Aorta (tissue), 5 donors: Measurements from ENCODE around the gene RASSF3. TPM values are rescaled to one million over a fixed set of nuclear protein-coding genes. Genes with fewer than 3 reads are reported as not detected.

Source experiments
- ATAC-seq: fragments of 200-7000 bp; cut with Tn5 transposase; one replicate; pipeline ENCODE4 v1.9.1; 2022; ENCODE audit warnings: moderate library complexity; ENCODE audit not compliant: low FRiP score
- DNase-seq, 2 donors: peaks; one replicate each; pipeline ENCODE4 v3.0.0-alpha.2; 2020
- H3K27ac ChIP-seq, 2 donors: one replicate each; pipeline ENCODE4 v1.5.1; 2013; ENCODE audit warnings: low read length in 2 of 2, mild to moderate bottlenecking in 2 of 2, moderate library complexity in 2 of 2, control low read depth in 1 of 2, inconsistent platforms in 1 of 2, low read depth in 1 of 2
- H3K27me3 ChIP-seq, 2 donors: one replicate each; pipeline ENCODE4 v1.6.1; 2013; ENCODE audit warnings: control low read depth in 1 of 2, low read length in 1 of 2, mild to moderate bottlenecking in 1 of 2, moderate library complexity in 1 of 2; ENCODE audit not compliant: insufficient read depth in 2 of 2, control insufficient read depth in 1 of 2
- H3K36me3 ChIP-seq, 2 donors: one replicate each; pipeline ENCODE4 v1.6.1; 2013; ENCODE audit warnings: control low read depth in 1 of 2, low read length in 1 of 2, mild to moderate bottlenecking in 1 of 2; ENCODE audit not compliant: insufficient read depth in 2 of 2, control insufficient read depth in 1 of 2
- H3K4me1 ChIP-seq, 2 donors: one replicate each; pipeline ENCODE4 v1.6.1; 2013; ENCODE audit warnings: low read length in 2 of 2, control low read depth in 1 of 2, mild to moderate bottlenecking in 1 of 2, moderate library complexity in 1 of 2; ENCODE audit not compliant: insufficient read depth in 2 of 2, control insufficient read depth in 1 of 2
- H3K4me3 ChIP-seq, 2 donors: one replicate each; pipeline ENCODE4 v1.5.1; 2013; ENCODE audit warnings: low read length in 2 of 2, control low read depth in 1 of 2, mild to moderate bottlenecking in 1 of 2
- H3K9me3 ChIP-seq: one replicate; pipeline ENCODE4 v1.6.1; 2013; ENCODE audit warnings: mild to moderate bottlenecking, low read length; ENCODE audit not compliant: control insufficient read depth
- WGBS, 2 donors: extraction: QIAGEN DNeasy Blood & Tissue Kit; methylation state at CpG; one replicate each; pipeline ENCODE4 v1.1.7; 2013; 5-methylcytosine and 5-hydroxymethylcytosine counted together
- intact Hi-C, 2 donors: fragments of 100-400 bp; cut with DNase I; formaldehyde crosslinking; loops; one replicate each; pipeline versions ENCODE4 v1.14.2 to v1.15.0; 2022
- polyA plus RNA-seq, 2 donors: library from polyadenylated mRNA; stranded (reverse); fragments of 200-250 nt; gene quantifications; one replicate each; pipeline ENCODE4 v1.2.3, GENCODE V29; 2013
- total RNA-seq, 2 donors: library from RNA; stranded (reverse); fragmentation: NEBNext Ultra II Directional; extraction: Animal tissue kit (Norgen Biotek cat#: 25700); gene quantifications; one replicate each; pipeline ENCODE4 v1.2.1, GENCODE V29; 2021
- donor health status: healthy with polysubstance abuse.
- donor health status: Bipolar disorder and iron deficiency.
- donor health status: DM: no; HTN: no; CAD: no.
- donor health status: DM: no; HTN: no; CAD: no.
- donor health status: DM: yes; HTN: yes; CAD: no.

Gene RASSF3
- total and polyA plus RNA-seq, 4 donors: 85.1 to 445 (median 307) TPM

DNA sequence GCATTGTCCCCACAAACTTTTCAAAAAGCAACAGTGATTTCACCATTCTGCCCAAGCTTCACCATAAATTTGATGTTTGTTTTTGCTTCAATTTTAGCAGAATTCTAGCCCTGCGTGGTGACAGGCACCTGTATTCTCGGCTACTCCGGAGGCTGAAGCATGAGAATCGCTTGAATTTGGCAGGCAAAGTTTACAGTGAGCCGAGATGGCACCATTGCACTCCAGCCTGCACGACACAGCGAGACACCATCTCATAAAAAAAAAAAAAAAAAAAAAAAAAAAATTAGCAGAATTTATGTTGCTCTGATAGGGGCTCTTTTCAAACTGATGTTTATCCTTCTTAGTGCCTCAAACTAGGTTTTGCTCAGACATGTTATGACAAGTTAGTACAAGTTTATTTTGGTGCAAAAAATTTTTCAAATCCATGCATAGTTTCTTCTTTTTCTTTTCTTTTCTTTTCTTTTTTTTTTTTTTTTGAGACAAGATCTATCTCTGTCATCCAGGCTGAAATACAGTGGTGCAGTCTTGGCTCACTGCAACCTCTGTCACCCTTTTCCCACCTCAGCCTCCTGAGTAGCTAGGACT is 24.3 kb downstream of the RASSF3 start:
- ATAC-seq: no peak
- DNase-seq: no peak
- H3K36me3 ChIP-seq: no peaks in the 10 kb centered on the region
- H3K27ac ChIP-seq: peak overlapping the region in 1 of 2 donors; percentile 44
- peaks cover 11 to 14% of the 10 kb centered on the region in 2 donors for H3K4me1 ChIP-seq
- no peaks in the 10 kb centered on the region for H3K27me3 ChIP-seq
- intact Hi-C loops: loop anchor here in 1 of 2 donors (5.0 kb wide), 1 partner anchor 33 kb away; no protein-coding TSS in a partner anchor
- H3K9me3 ChIP-seq: no peaks in the 10 kb centered on the region
- no peak overlapping the region for H3K4me3 ChIP-seq
- WGBS, 2 donors: 9 to 15% methylated on average over 7 of the region's 7 CpGs

DNA sequence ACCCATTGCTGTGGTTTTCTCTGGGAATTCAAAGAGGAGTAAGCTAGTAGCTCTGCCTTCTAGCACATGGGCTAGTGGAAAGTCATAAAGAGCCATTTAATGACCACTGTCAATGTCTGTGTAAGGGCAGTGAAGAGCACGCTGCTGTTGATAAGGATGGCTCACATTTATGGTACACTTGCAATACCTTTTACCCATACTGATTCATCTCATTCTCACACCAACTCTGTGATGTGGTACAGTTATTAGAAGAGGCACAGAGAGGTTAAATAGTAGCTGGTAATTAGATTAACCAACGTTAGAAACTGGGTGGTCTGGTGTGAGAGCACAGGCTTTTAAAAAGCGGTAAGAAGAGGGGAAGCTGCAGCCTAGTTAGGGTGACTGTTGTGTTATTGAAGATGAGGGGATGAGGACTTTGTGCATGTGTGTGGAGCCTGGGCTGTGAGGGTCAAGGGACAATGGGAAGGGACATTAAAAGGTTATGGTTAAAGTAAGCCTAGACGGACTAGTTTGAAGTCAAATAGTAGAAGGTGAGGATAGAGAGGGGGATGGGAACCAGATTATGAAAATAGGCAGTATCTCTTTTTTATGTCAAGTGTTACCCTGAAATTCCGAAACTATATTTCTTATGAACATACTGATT is 25.2 kb downstream of the RASSF3 start:
- Histone ChIP-seq H3K27ac (peak overlapping the region; percentile 82 to 89), H3K9me3 (no peaks in the 10 kb centered on the region), H3K4me3 (no peak overlapping the region), H3K4me1 (peaks cover 11 to 14% of the 10 kb centered on the region in 2 donors), H3K36me3 (no peaks in the 10 kb centered on the region), H3K27me3 (no peaks in the 10 kb centered on the region)
- no peak for ATAC-seq
- no peak for DNase-seq
- WGBS, 2 donors: 59 to 62% methylated on average over 5 of the region's 5 CpGs
- intact Hi-C loops: no loop called here

DNA sequence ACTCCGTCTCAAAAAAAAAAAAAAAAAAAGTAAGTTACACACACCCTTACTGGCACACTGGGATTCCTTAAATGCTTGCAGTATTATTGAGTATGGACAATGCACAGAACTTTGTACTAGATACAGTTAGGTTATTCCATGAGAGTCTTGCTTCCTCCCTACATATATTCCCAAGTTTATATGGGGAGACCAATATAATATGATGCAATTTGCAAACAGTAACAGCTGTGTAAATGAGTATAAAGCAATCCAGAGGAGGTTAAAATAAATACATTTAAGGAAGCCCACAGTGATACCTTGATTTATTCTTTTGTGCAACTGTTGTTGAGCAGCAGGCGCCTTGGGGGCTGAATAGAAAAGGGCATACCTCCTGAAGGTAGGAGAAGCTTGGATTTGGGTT is 26.6 kb downstream of the RASSF3 start:
- no peak overlapping the region for H3K27ac ChIP-seq
- peaks cover 8 to 9% of the 10 kb centered on the region in 2 donors for H3K4me1 ChIP-seq
- no peak for ATAC-seq
- WGBS, 2 donors: 60 to 100% methylated on average over 1 to 2 of the region's 2 CpGs
- no peak for DNase-seq
- no peaks in the 10 kb centered on the region for H3K36me3 ChIP-seq
- H3K9me3 ChIP-seq: no peaks in the 10 kb centered on the region
- no peak overlapping the region for H3K4me3 ChIP-seq
- intact Hi-C loops: no loop called here
- no peaks in the 10 kb centered on the region for H3K27me3 ChIP-seq

DNA sequence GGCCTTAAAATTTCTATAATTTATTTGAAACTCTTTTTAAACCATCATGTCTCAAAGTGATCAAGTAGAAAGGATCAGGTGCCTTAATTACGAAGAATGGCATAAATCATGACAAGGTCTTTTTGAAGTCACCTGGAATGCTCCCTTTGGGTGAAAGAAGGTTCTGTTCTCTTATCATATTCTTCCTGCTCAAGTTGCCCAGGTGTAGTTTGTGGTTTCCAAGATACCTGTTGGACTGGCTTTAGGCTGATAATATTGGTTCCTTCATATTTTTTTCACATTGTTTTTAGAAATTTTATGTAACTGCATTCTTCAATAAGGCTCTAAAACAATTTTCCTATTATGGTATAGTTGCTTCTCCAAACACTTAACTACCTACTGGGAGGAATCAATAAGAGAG is 29.2 kb downstream of the RASSF3 start:
- H3K27me3 ChIP-seq: no peaks in the 10 kb centered on the region
- peaks cover 5 to 7% of the 10 kb centered on the region in 2 donors for H3K4me1 ChIP-seq
- H3K9me3 ChIP-seq: no peaks in the 10 kb centered on the region
- no peak overlapping the region for H3K4me3 ChIP-seq
- DNase-seq: no peak
- WGBS, 2 donors: 86 to 88% methylated on average over 1 of the region's 1 CpG
- intact Hi-C loops: no loop called here
- no peak overlapping the region for H3K27ac ChIP-seq
- no peaks in the 10 kb centered on the region for H3K36me3 ChIP-seq
- no peak for ATAC-seq

DNA sequence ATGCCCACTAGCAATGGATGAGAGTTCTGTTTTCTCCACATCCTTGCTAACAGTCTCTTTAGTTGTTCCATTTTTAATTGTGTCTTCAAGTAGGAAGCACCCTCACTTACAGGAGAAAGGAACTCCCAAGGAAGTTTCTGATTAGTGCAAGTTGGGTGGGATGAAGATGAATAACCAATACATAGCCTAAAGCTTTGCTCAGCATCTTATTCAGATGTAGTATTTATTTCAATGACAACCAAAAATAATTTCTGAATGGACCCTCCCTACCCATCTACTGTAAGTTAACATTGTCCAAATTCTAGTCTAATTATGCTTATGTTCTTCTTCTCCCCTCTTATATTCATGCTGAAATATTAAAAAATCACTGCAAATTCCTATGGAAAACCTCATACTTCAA is 36.0 kb downstream of the RASSF3 start:
- Histone ChIP-seq H3K27me3 (no peaks in the 10 kb centered on the region), H3K9me3 (no peaks in the 10 kb centered on the region), H3K4me3 (no peak overlapping the region), H3K4me1 (peaks cover 9 to 16% of the 10 kb centered on the region in 2 donors), H3K27ac (no peak overlapping the region), H3K36me3 (no peaks in the 10 kb centered on the region)
- intact Hi-C loops: no loop called here
- ATAC-seq (no peak), DNase-seq (no peak)

DNA sequence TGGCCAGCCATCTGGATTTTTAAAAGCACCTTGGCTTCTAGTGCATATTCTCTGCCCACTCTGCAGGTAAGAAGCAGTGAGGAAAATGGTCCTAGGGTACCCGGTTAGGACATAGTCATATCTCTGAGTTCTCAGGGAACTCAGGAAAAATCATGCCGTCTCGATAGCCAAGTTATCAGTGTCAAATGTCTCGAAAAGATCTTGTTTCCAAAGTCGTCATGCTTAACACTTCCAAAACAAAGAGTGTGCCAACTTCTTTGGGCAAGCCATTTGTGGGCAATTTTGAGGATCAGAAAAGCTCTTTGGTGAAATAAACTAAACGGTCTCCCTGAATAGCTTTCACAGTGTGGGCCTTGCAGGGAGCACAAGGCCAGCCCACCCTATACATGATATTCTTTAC is 39.2 kb downstream of the RASSF3 start:
- Histone ChIP-seq H3K36me3 (no peaks in the 10 kb centered on the region), H3K4me3 (peak overlapping the region in 1 of 2 donors; percentile 29), H3K27me3 (no peaks in the 10 kb centered on the region), H3K4me1 (peaks cover 9 to 17% of the 10 kb centered on the region in 2 donors), H3K27ac (peak overlapping the region; percentile 73 to 98), H3K9me3 (no peaks in the 10 kb centered on the region)
- peak; percentile 35 for ATAC-seq
- no peak for DNase-seq
- WGBS, 2 donors: 1 to 6% methylated on average over 6 of the region's 6 CpGs
- intact Hi-C loops: no loop called here

DNA sequence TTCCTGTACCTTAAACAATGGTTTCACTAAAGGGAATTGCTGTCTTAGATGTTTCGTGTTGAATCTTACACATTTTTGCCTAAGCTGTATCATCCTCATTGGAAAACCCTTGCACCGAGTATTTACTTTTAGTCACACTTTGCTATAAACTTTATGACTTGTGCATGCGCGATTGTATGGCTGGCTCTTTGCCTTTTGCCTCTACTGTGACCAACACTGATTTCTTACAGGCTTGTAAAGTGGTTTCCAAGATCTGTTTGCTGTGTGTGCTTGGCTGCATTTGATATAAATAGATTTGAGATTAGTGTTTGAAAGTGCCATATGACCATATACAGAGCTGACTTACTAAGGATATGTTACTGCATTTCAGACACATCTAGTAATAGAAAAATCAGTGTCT is 40.5 kb downstream of the RASSF3 start:
- Histone ChIP-seq H3K9me3 (no peaks in the 10 kb centered on the region), H3K36me3 (no peaks in the 10 kb centered on the region), H3K4me1 (peaks cover 9 to 17% of the 10 kb centered on the region in 2 donors), H3K27me3 (no peaks in the 10 kb centered on the region), H3K4me3 (no peak overlapping the region), H3K27ac (peak overlapping the region; percentile 52 to 88)
- intact Hi-C loops: no loop called here
- DNase-seq: no peak
- WGBS, 2 donors: 5 to 14% methylated on average over 4 of the region's 4 CpGs
- peak; percentile 46 for ATAC-seq

DNA sequence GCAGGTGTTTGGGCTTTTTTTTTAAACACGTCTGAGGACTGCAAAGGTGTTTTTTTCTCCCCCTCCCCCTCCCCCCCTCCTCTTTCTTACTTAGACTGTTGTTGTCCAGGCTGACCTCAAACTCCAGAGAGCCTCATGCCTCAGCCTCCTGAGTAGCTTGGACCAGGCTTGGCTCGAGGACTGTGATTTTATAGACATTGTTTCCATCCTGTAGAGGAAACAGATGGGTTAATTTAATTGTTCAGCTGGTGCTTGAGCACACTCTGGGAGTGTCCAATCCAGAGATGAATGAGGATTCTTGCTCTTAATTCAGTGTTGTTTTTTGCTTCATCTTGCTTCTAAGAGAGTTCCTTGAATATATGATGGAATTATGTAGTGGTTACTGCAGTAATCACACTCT is 42.1 kb downstream of the RASSF3 start:
- no peak overlapping the region for H3K27ac ChIP-seq
- WGBS, 2 donors: 40 to 48% methylated on average over 2 of the region's 2 CpGs
- no peak for DNase-seq
- H3K4me1 ChIP-seq: peaks cover 9 to 20% of the 10 kb centered on the region in 2 donors
- no peaks in the 10 kb centered on the region for H3K9me3 ChIP-seq
- H3K4me3 ChIP-seq: no peak overlapping the region
- no peak for ATAC-seq
- no peaks in the 10 kb centered on the region for H3K36me3 ChIP-seq
- no peaks in the 10 kb centered on the region for H3K27me3 ChIP-seq
- intact Hi-C loops: no loop called here

DNA sequence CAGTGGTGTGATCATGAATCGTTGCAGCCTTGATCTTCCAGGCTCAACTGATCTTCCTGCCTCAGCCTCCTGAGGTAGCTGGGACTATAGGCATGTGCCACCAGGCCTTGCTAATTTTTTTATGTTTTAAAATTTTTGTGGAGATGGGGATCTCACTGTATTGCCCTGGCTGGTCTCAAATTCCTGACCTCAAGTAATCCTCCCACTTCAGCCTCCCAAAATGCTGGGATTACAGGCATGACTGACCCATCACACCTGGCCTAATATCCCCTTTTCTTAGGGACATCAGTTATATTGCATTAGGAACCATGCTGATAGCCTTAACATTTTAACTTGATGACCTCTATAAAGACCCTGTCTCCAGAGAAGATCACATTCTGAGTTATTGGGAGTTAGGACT is 42.8 kb downstream of the RASSF3 start:
- DNase-seq: no peak
- Histone ChIP-seq H3K27ac (no peak overlapping the region), H3K27me3 (no peaks in the 10 kb centered on the region), H3K4me3 (no peak overlapping the region), H3K9me3 (no peaks in the 10 kb centered on the region), H3K4me1 (peaks cover 9 to 20% of the 10 kb centered on the region in 2 donors), H3K36me3 (no peaks in the 10 kb centered on the region)
- no peak for ATAC-seq
- WGBS, 2 donors: 42 to 58% methylated on average over 1 of the region's 1 CpG
- intact Hi-C loops: no loop called here
